Femur (tissue), 1 donor: Measurements from ENCODE around the gene IL3RA.
A peak's percentile ranks its signal among the peaks of the same experiment; 100 is the strongest.
"Not testable (repeated sequence)": the region's sequence is repeated elsewhere in the genome, so short reads cannot be mapped to it uniquely, and the experiment has no call there.

ENCODE experiments used
- DNase-seq: peaks from one replicate; pipeline ENCODE4 v3.0.0-alpha.2; 2017

The IL3RA gene

DNA sequence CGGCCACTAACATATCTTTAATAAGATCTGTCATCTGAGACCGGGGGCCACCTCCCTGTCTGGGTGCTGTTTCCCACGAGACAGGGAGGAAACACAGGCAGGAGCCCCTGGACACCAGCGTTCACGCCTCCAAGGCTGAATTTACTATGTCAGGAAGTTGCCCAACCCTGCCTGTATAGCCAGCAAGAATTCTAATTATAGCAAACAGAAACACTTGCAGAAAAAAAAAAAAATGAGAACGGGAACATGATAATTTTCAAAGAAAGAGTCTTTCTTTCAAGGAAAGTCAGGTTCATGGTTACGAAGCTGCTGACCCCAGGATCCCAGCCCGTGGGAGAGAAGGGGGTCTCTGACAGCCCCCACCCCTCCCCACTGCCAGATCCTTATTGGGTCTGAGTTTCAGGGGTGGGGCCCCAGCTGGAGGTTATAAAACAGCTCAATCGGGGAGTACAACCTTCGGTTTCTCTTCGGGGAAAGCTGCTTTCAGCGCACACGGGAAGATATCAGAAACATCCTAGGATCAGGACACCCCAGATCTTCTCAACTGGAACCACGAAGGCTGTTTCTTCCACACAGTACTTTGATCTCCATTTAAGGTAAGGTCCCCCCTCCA, at the start of gene IL3RA:
Gene IL3RA, plus strand, starts transcription at position 455 of the 613 bp plus-strand sequence. CDS start 4,981 bp downstream, outside the sequence.
- peak; percentile 67 for DNase-seq

DNA sequence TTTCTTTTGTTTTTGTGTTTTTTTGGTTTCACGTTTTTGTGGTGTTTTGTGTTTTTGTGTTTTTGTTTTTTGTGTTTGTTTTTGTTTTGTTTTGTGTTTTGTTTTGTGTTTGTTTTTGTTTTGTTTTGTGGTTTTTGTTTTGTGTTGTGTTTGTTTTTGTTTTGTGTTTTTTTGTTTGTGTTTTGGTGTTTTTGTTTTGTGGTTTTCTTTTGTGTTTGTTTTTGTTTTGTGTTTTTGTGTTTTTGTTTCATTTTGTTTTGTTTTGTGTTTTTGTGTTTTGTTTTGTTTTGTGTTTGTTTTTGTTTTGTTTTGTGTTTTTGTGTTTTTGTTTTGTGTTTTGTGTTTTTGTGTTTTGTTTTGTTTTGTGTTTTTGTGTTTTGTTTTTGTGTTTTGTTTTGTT, 47.0 kb upstream of the IL3RA start:
- no peak for DNase-seq

DNA sequence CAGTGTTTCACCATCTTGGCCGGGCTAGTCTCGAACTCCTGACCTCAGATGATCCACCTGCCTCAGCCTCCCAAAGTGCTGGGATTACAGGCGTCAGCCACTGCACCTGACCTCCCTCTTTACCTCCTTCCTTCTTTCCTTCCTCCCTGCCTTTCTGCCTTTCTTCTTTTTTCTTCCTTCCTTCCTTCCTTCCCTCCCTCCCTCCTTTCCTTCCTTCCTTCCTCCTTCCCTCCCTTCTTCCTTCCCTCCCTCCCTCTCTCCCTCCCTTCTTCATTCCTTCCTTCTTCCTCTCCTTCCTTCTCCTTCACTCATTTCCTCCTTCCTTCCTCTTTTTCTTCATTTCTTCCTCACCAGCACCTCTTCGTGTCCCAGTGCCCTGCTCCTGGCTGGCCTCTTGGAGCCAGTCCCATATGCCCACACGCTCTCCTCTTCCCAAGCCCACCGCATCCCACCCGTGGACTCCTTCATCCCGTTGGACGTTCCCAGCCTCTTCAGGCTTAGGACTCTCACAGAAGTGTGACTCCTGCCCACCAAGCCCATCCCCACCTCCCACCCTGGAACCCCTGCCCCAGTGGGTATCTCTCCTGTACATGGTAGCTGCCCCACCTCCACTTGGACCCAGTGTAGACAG, 45.4 kb upstream of the IL3RA start:
- DNase-seq = no peak

DNA sequence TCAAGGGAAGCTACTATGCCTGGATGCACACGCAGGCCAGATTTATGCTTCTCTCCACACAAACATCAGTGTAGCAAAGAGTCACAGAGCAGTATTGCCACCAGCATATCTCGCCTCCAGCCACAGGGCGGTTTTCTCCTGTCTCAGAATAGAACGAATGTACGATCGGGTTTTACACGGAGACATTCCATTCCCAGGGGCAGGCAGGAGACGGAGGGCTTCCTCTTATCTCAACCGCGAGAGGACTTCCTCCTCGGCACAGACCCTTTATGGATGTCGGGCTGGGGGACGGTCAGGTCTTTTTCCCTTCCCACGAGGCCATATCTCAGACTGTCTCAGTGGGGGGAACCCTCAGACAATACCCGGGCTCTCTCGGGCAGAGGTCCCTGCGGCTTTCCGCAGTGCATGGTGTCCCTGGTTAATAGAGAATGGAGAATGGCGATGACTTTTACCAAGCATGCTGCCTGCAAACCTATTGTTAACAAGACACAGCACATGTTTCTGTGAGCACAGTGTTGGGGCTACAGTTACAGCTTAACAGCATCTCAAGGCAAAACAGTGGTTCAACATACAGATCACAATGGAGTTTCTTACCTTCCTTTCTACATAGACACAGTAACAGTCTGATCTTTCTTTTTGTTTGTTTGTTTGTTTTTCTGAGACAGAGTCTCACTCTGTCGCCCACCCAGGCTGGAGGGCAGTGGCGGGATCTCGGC, 43.9 kb upstream of the IL3RA start:
- no peak for DNase-seq

DNA sequence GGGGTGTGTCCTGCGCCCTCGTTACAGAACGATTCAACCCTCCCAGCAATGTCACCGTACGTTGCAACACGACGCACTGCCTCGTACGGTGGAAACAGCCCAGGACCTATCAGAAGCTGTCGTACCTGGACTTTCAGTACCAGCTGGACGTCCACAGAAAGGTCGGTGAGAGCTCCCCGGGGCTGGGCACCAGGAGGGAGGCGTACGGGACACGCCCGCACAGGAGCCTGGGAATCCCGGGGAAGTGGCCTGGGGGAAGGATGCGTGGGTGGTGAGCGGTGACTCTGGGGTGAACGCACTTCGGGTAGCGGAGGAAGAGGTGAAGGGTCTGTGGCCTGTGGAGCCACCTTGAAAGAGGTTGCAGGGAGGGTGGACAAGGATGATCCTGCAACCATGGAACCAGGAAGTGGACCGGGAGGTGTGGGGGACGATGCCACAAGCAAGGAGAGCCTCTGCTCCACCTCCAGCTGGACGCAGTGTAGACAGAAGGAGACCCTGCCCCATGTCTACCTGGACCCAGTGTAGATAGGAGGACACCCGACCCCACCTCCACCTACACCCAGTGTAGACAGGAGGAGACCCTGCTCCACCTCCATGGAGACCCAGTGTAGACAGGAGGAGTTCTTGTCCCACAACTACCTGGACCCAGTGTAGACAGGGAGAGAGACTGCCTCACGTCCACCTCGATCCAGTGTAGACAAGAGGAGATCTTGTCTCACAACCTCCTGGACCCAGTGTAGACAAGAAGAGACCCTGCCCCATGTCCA, 42.1 kb upstream of the IL3RA start:
- DNase-seq = no peak

DNA sequence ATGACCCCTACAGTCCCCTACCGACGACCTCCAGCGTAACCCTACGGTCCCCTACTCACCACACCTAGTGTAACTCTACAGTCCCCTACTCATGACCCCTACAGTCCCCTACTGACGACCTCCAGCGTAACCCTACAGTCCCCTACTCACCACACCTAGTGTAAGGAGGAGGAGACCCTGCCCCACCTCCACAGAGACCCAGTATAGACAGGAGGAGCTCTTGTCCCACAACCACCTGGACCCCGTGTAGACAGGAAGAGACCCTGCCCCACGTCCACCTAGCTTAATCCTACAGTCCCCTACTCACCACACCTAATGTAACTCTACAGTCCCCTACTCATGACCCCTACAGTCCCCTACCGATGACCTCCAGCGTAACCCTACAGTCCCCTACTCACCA, 41.0 kb upstream of the IL3RA start:
- no peak for DNase-seq

DNA sequence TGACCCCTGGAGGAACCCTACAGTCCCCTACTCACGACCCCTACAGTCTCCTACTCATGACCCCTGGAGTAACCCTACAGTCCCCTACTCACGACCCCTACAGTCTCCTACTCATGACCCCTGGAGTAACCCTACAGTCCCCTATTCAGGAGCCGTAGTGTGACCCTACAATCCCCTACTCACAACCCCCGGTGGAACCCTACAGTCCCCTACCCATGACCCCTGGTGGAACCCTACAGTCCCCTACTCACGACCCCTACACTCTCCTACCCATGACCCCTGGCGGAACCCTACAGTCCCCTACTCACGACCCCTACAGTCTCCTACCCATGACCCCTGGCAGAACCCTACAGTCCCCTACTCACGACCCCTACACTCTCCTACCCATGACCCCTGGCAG, 39.0 kb upstream of the IL3RA start:
- DNase-seq = not testable (repeated sequence)

DNA sequence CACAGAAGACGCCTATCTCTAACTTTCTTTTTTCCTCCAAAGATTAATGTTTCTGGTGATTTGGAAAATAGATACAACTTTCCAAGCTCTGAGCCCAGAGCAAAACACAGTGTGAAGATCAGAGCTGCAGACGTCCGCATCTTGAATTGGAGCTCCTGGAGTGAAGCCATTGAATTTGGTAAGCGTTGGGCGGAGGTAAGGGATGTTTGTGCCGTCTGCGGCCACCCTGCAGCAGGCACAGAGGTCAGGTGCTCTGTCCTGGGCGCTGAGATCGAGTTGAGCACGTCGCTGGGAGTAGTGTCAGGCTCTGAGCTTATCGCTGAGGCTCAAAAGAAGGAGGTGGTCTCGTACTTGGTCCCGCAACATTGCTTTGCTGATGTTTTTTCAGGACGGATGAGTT, 36.1 kb upstream of the IL3RA start:
- DNase-seq = no peak

DNA sequence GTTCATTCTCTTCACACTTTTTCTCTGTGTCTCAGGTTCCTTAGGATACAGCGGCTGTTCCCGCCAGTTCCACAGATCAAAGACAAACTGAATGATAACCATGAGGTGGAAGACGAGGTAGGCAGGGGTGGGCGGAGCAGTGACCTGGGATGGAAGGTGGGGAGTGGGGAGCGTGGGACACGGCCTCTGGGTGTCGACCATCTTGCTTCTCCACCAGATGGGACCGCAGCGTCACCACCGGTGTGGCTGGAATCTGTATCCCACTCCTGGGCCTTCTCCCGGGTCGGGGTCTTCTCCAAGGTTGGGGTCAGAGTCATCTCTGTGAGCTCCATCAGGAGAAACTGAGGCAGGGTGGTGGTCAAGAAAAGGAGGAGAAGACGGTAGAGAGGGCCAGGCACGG, 31.2 kb upstream of the IL3RA start:
- DNase-seq = no peak

DNA sequence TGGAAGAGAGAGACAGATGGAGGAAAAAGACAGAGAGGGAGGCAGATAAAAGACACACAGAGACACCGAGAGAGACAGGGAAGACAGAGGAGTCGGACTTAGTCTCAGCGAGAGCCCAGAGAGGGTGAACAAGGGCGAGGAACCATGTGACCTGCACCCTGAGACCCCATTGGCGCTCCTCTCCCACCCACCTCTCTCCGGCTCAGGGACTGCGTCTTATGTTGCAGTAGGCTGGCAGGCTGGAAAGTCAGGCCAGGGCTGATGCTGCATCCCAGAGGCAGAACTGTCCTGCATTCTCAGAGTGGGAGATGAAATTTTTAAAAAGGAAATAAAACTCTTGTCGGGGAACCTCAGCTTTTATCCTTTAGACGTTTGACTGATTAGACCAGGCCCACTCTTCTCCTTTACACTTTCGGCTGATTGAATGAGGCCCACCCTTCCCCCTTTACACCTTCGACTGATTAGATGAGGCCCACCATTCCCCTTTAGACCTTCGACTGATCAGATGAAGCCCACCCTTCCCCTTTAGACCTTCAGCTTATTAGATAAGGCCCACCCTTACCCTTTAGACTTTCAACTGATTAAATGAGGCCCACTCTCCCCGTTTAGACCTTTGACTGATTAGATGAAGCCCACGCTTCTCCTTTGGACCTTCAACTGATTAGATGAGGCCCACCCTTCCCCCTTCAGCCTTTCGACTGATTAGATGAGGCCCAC, 29.5 kb upstream of the IL3RA start:
- DNase-seq = no peak

DNA sequence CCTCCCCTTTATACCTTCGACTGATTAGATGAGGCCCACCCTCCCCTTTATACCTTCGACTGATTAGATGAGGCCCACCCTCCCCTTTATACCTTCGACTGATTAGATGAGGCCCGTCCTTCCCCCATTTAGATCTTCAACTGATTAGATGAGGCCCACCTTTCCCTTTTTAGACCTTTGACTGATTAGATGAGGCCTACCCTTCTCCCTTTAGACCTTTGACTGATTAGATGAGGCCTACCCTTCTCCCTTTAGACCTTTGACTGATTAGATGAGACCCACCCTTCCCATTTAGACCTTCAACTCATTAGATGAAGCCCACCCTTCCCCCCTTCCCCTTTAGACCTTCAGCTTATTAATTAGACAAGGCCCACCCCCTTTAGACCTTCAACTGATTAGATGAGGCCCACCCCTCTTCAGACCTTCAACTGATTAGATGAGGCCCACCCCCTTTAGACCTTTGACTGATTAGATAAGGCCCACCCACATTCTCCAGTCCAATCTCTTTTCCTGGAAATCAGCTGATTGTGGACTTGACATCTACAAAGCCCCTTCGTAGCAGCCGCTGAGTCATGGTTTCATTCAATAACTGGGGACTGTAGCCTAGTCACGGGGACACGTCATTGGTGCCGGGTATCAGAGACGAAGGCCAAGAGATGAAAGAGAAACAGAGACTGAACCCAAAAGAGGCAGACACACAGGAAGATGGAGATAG, 28.8 kb upstream of the IL3RA start:
- no peak for DNase-seq

DNA sequence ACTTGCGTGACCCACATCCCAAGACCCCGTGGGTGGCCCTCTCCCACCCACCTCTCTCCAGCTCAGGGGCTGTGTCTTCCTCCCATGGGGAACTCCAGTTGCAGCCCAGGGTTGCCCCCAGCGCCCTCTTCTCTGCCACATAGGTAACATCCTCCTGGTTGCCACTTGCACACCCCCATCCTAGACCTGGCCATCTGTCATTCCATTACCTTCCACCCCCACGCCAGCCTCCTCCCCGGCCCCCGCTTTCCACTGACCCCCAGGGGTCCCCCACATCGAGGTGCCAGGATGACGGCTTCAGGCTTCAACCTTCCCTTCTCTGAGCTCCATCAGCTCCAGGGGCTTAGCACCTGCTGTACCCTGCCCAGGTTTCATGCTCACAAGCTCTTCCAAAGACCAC, 28.1 kb upstream of the IL3RA start:
- DNase-seq = no peak

DNA sequence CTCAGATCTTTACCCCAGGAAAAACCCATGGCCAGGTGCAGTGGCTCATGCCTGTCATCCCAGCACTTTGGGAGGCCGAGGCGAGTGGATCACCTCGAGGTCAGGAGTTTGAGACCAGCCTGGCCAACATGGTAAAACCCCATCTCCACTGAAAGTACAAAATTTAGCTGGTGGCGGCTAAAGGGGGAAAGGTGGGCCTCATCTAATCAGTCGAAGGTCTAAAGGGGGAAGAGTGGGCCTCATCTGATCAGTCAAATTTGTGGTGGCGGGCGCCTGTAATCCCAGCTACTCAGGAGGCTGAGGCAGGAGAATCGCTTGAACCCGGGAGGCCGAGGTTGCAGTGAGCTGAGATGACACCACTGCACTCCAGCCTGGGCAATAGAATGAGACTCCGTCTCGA, 27.7 kb upstream of the IL3RA start:
- not testable (repeated sequence) for DNase-seq

DNA sequence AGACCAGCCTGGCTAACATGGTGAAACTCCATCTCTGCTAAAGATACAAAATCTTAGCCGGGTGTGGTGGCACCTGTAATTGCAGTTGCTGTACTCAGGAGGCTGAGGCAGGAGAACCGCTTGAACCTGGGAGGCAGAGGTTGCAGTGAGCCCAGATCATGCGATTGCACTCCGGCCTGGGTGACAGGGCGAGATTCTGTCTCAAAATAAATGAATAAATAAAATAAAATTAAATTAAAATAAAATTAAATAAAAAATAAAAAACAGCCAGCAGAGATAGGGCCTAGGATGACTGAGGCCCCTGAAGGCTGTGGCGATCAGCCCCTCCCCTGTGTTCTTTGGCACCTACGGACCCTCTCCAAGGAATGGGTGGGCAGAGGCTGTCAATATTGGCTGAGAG, 22.8 kb upstream of the IL3RA start:
- no peak for DNase-seq

DNA sequence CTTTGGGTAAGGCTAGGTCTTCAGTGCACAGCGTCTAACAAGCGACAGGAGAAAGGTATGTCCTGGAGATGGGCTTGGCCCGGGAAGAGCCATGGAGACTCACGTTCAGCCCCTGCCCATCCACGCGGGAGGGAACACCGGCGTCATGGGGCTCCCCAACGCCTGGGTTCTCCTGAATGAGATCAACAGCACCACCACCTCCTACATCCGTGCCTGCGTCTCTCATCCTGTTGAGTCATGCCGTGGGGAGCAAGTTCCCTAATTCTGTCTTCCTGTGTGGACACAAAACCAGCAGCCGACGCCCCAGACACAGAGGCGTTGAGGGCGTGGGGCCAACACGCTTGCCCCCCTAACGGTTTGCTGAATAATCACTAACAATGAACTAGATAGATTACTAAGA, 20.1 kb upstream of the IL3RA start:
- DNase-seq = peak; percentile 48

DNA sequence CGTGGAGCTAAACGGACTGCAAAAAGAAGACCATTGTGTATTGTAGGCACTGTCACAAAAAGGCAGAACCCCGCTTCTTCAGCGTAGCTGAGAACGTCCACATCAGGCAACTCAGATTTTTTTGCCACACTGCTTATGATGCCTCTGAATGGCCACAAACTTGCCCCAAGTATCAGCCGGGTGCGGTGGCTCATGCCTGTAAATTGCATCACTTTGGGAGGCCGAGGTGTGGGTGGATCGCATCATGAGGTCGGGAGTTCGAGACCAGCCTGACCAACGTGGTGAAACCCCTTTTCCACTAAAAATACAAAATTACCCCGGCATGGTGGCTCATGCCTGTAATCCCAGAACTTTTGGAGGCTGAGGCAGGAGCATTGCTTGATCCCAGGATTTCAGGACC, 14.9 kb upstream of the IL3RA start:
- DNase-seq = no peak

DNA sequence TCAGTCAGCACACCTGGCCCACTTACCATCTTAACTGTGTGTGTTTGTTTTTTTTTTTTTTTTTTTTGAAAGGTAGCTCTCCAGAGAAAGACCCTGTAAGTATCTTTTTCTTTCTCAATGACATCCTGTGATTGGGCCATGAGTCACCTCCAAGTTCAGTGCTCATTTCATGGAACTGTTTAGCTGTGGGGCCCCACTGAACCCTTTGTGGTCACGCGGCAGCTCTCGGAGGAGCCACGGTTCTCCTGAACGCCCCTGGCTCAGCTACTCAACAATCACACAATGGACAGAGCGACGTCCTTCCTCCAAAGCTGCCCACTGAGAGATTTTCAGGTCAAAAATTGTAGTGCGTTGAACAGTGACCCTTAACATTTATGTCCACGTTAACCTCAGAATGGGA, 14.2 kb upstream of the IL3RA start:
- no peak for DNase-seq

DNA sequence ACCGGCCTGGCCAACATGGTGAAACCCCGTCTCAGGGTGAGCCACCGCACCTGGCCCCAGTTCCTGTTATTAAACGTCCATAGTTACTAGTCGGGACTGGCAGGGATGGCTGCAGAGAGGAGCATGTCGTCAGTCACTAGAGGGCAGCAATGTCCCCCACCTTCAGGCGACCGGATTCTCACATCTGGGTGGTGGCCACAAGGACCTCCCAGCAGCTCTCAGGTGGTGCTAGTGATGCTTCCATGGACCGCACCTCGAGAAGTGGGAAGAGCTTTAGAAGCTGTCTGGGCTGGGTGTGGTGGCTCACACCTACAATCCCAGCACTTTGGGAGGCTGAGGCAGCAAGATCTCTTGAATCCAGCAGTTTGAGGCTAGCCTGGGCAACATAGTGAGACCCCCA, 13.3 kb upstream of the IL3RA start:
- DNase-seq = peak; percentile 46

DNA sequence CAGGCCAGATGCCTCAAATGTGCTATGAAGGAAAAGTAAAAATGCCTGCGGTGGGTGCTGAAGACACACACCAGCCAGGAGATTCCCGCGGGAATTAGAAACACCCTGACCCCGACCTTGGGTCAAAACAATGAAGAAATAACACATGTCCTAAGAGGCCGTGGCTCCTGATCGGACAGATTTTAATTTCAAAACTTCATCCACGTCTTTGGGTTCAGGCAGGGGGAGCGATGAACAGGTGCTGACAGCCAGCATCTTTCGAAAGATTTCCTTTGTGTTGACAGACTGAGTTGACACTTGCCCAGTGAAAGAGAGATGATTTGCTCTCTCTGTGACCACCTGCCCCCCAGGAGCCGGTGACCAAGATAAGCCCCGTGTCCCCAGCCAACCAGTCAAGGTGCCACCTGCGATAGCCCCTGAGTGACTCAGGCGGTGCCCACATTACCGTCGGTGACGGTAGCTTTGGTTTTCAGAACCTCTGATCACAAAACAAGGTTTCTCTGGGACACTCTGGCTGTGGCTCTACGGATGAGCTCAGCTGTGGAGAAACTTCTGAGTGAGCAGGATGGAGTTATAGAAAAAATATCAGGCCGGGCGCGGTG, 11.0 kb upstream of the IL3RA start:
- DNase-seq = no peak

DNA sequence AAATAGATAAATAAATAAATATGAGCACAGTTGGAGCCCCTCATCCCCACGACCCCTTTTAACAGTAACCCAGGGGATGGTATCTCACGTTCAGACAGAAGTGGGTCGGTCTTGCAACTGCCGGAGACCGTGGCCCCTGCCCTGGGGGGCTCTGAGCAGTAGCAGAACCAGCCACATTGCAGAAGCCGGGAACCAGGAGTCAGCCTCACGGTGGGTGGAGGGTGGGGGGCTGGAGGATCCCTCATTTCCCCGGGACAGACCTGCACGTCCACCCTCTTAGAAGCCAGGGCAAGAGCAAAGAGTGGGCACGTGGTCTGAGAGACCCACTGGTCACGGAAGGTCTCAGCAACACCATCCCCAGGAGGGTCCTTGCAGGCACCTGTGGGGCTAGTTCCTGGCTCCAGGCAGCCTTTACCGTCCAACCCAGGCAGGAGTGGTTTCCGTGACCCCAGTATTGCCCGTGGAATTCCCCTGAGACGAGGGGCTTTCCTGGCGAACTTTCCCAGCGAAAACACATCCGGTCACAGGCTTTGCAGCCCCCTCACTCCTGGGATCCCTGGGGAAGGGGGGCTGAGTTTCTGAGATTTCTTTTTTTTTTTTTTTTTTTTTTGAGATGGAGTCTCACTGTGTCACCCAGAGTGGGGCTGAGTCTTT, 8.8 kb upstream of the IL3RA start:
- DNase-seq = no peak

DNA sequence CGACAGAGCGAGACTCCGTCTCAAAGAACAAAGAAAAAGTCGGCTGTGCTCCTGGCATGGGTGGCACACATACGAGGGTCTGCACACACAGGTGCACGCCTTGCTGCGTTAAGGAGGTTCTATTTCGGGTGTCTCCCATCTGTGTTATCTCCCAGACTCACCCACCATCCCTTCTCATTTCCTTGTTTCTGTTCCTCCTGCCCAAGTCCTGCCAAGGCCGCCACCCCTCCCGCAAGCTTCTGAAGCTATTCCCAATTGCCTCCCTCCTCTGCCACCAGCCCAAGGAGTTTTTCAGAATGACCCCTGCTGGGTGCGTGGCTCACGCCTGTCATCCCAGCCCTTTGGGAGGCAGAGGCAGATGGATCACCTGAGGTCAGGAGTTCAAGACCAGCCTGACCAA, 6.0 kb upstream of the IL3RA start:
- DNase-seq = no peak
